SK-N-SH treated with all-trans-retinoic acid at 6 μM for 48 hours (cell line): ENCODE results near the gene DRAP1.

Source experiments
- ARNTL ChIP-seq: fragments of 450-650 bp; formaldehyde crosslinking; IDR thresholded peaks from 2 replicates; pipeline ENCODE4 v1.5.0; 2020; ENCODE audit warnings: low read depth, mild to moderate bottlenecking, moderate library complexity, borderline replicate concordance
- CSDC2 ChIP-seq: fragments of 250-450 bp; sonication (Bioruptor Pico); IDR thresholded peaks from 2 replicates; pipeline ENCODE4 v1.5.0; 2020; ENCODE audit warnings: mild to moderate bottlenecking, moderate library complexity
- CSRNP3 ChIP-seq: fragments of 250-450 bp; sonication (Bioruptor Pico); IDR thresholded peaks from 2 replicates; pipeline ENCODE4 v1.5.1; 2021; ENCODE audit warnings: mild to moderate bottlenecking, moderate library complexity
- GLIS3 ChIP-seq: fragments of 250-450 bp; sonication (Bioruptor Pico); IDR thresholded peaks from 2 replicates; pipeline ENCODE4 v1.5.0; 2020; ENCODE audit warnings: mild to moderate bottlenecking, moderate library complexity
- PATZ1 ChIP-seq: fragments of 250-450 bp; sonication (Bioruptor Pico); IDR thresholded peaks from 2 replicates; pipeline ENCODE4 v1.8.0; 2020; ENCODE audit warnings: mild to moderate bottlenecking, moderate library complexity, borderline replicate concordance
- RARB ChIP-seq: fragments of 250-450 bp; sonication (Bioruptor Pico); IDR thresholded peaks from 2 replicates; pipeline ENCODE4 v1.8.0; 2021; ENCODE audit warnings: mild to moderate bottlenecking, moderate library complexity
- TCF4 ChIP-seq: fragments of 250-450 bp; sonication (Bioruptor Pico); IDR thresholded peaks from 2 replicates; pipeline ENCODE4 v1.8.0; 2021; ENCODE audit warnings: mild to moderate bottlenecking, moderate library complexity, borderline replicate concordance
- ZNF565 ChIP-seq: fragments of 450-650 bp; formaldehyde crosslinking; conservative IDR thresholded peaks from 2 replicates; pipeline ENCODE4 v1.5.0; 2020; ENCODE audit warnings: low read depth, mild to moderate bottlenecking, moderate library complexity
- ZNF8 ChIP-seq: fragments of 450-650 bp; formaldehyde crosslinking; IDR thresholded peaks from 2 replicates; pipeline ENCODE4 v1.5.0; 2020; ENCODE audit warnings: mild to moderate bottlenecking, moderate library complexity
- TF ChIP-seq, protein P1 (sequence below): fragments of 250-450 bp; sonication (Bioruptor Pico); IDR thresholded peaks from 2 replicates; pipeline ENCODE4 v1.8.0; 2021; ENCODE audit warnings: low read depth, mild to moderate bottlenecking, moderate library complexity, borderline replicate concordance

DNA sequence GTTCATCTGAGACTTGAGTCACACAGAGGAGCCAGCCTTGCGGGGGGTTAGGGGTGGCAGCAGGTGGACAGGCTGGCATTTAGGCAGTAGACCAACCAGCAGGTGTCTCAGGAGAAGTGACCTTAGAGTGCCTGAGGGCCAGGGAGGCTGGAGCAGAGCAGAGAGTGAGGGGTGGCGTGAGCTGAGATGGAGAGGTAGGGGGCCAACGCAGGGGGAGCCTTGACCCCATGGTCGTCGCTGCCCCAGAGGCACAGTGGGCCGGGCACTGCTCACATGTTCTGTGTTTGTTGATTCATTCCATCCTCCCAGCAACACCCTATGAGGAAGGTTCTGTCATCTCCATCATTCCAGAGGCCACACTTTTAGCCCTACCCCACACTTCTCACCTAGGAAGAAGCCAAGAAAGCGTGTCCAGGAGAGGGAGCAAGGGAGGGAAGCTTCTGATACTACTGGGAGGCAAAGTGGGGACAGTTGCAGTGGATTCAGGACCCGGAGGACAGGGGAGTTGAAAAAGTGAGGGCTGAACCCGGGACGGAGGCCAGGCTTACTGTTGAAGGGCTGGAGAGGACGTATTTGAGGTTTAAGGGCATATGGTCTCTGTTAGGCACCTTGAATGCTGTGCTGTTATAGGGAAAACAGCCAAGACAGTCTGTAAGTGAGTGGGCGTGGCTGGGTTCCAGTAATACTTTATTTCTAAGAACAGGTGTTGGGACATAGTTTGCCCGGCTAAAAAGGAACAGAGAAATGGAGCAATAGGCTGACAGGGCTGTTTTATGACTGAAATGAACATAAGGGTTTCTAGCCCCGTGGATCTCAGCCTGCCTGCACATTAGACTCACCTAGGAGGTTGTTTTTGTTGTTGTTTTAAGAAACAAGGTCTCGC is 49.6 kb downstream of the DRAP1 start:
- TF ChIP-seq GLIS3 (CRISPR knock-in tag) (no peak), PATZ1 (CRISPR knock-in tag) (no peak), RARB (CRISPR knock-in tag) (no peak), ARNTL (CRISPR knock-in tag) (no peak), ZNF565 (CRISPR knock-in tag) (no peak), CSDC2 (CRISPR knock-in tag) (no peak), CSRNP3 (no peak), TCF4 (no peak), ZNF8 (CRISPR knock-in tag) (no peak)
- TF ChIP-seq, protein P1, sequence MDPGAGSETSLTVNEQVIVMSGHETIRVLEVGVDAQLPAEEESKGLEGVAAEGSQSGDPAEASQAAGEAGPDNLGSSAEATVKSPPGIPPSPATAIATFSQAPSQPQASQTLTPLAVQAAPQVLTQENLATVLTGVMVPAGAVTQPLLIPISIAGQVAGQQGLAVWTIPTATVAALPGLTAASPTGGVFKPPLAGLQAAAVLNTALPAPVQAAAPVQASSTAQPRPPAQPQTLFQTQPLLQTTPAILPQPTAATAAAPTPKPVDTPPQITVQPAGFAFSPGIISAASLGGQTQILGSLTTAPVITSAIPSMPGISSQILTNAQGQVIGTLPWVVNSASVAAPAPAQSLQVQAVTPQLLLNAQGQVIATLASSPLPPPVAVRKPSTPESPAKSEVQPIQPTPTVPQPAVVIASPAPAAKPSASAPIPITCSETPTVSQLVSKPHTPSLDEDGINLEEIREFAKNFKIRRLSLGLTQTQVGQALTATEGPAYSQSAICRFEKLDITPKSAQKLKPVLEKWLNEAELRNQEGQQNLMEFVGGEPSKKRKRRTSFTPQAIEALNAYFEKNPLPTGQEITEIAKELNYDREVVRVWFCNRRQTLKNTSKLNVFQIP: no peak
